GM12878 (cell line): ENCODE measurements around the gene MGRN1. TPM values are rescaled to one million over a fixed set of nuclear protein-coding genes. Genes with fewer than 3 reads are reported as not detected.

ENCODE experiments used
- BCL11A ChIP-seq: IDR thresholded peaks from 2 replicates; pipeline ENCODE4 v1.6.1; 2011; ENCODE audit warnings: low read depth, low read length
- BCL3 ChIP-seq: IDR thresholded peaks from 2 replicates; pipeline ENCODE4 v1.6.1; 2011; ENCODE audit warnings: borderline replicate concordance, low read depth, mild to moderate bottlenecking, moderate library complexity, low read length; ENCODE audit not compliant: insufficient read depth, poor library complexity, severe bottlenecking
- CHD1 ChIP-seq: IDR thresholded peaks from 2 replicates; pipeline ENCODE4 v1.6.1; 2012; ENCODE audit warnings: low read depth, low read length, improper control_type of control experiment
- CUX1 ChIP-seq: IDR thresholded peaks from 2 replicates; pipeline ENCODE4 v1.6.1; 2012; ENCODE audit warnings: improper control_type of control experiment, low read depth, low read length; ENCODE audit not compliant: insufficient replicate concordance
- E2F8 ChIP-seq: fragments of 450-650 bp; IDR thresholded peaks from 2 replicates; pipeline ENCODE4 v1.6.1; 2018; ENCODE audit warnings: mild to moderate bottlenecking, low read depth, moderate library complexity; ENCODE audit not compliant: partially characterized antibody
- ESRRA ChIP-seq: IDR thresholded peaks from 2 replicates; pipeline ENCODE4 v1.6.1; 2012; ENCODE audit warnings: mild to moderate bottlenecking, low read length, improper control_type of control experiment
- HCFC1 ChIP-seq: fragments of 150-350 bp; IDR thresholded peaks from 2 replicates; pipeline ENCODE4 v1.6.1; 2014; ENCODE audit warnings: low read length
- MTA3 ChIP-seq: IDR thresholded peaks from 2 replicates; pipeline ENCODE4 v1.6.1; 2012; ENCODE audit warnings: low read length, inconsistent platforms, borderline replicate concordance
- NR2C2 ChIP-seq: IDR thresholded peaks from 2 replicates; pipeline ENCODE4 v1.6.1; 2011; ENCODE audit warnings: borderline replicate concordance, low read depth; ENCODE audit not compliant: control insufficient read depth, insufficient read length
- SREBF1 ChIP-seq: IDR thresholded peaks from 2 replicates; pipeline ENCODE4 v1.6.1; 2012; ENCODE audit warnings: mild to moderate bottlenecking, low read length
- STAT1 ChIP-seq: fragments of 450-650 bp; conservative IDR thresholded peaks from 2 replicates; pipeline ENCODE4 v1.6.1; 2014; ENCODE audit warnings: antibody characterized with exemption, mild to moderate bottlenecking
- TCF7 ChIP-seq: IDR thresholded peaks from 2 replicates; pipeline ENCODE4 v1.6.1; 2014; ENCODE audit warnings: antibody characterized with exemption, borderline replicate concordance
- USF2 ChIP-seq: IDR thresholded peaks from 2 replicates; pipeline ENCODE4 v1.6.1; 2011; ENCODE audit warnings: low read depth, low read length, improper control_type of control experiment, borderline replicate concordance
- ZBED1 ChIP-seq: IDR thresholded peaks from 2 replicates; pipeline ENCODE4 v1.6.1; 2016; ENCODE audit warnings: borderline replicate concordance
- ZNF217 ChIP-seq: fragments of 450-650 bp; IDR thresholded peaks from 2 replicates; pipeline ENCODE4 v1.6.1; 2017; ENCODE audit warnings: antibody characterized with exemption, mild to moderate bottlenecking
- polyA plus RNA-seq, 11 experiments: library from polyadenylated mRNA; depleted of rRNA in 4 of 11; unstranded in 6 of 11; stranded (reverse) in 5 of 11; fragments of >200 nt; fragmentation: Nextera tagmentation in 4 of 11; fragmentation: Illumina TruSeq in 1 of 11; extraction: Ambion mirVana in 4 of 11; extraction: Trizol in 1 of 11; gene quantifications; 1 replicate in 1 of 11; 2 replicates in 10 of 11; pipeline versions ENCODE4 v1.2.1 to v1.2.3, GENCODE V29; 2011 to 2016; ENCODE audit warnings: inconsistent platforms in 2 of 11, missing spikeins in 2 of 11, low read depth in 1 of 11
- total RNA-seq, 4 experiments: library from RNA; depleted of rRNA in 3 of 4; stranded (reverse); fragments of >200 nt in 3 of 4; fragmentation: Illumina TruSeq in 1 of 4; extraction: Trizol in 1 of 4; gene quantifications; 2 replicates each; pipeline versions ENCODE4 v1.2.1 to v1.2.3, GENCODE V29; 2013 to 2021

Gene MGRN1
- total and polyA plus RNA-seq, 10 of the 15 experiments (the other 5 are each of a cell fraction or from before 2014, with no cell fraction given) = 0.35 to 86.7 (median 14.6) TPM

- TF ChIP-seq BCL3 (peak; percentile 65), TCF7 (no peak), ESRRA (peak; percentile 35; the same call in 1 of the 2 replicates), USF2 (no peak), CUX1 (no peak), BCL11A (no peak), MTA3 (no peak), SREBF1 (no peak), CHD1 (no peak), STAT1 (0 out of 2 replicates have a peak, but pooled peaks have one; percentile 14), ZNF217 (peak; percentile 32; the same call in 1 of the 2 replicates), NR2C2 (no peak), HCFC1 (no peak; the same call in 1 of the 2 replicates), E2F8 (no peak), ZBED1 (no peak)
These were observed 367 bp downstream of the MGRN1 start (continued) for GRCh38 chr16:4624827-4625559.
